GM19043 (cell line): ENCODE measurements around the gene USP33.
"Not testable (repeated sequence)": the region's sequence is repeated elsewhere in the genome, so short reads cannot be mapped to it uniquely, and the experiment has no call there.

ENCODE experiments used
- ATAC-seq: cut with Tn5 transposase; IDR thresholded peaks from one replicate; pipeline ENCODE4 v1.9.1; 2021; ENCODE audit warnings: low read depth; ENCODE audit not compliant: unreplicated experiment

The USP33 gene

GRCh38 chr1:77741316-77741715, 18.3 kb downstream of the USP33 start:
- no peak for ATAC-seq

GRCh38 chr1:77739235-77739634, 20.4 kb downstream of the USP33 start:
- no peak for ATAC-seq

GRCh38 chr1:77732090-77732489, 27.6 kb downstream of the USP33 start:
- ATAC-seq, result no peak

GRCh38 chr1:77725706-77726105, 33.9 kb downstream of the USP33 start:
- ATAC-seq, result no peak

- no peak for ATAC-seq
Observed at GRCh38 chr1:77718181-77718580, 41.5 kb downstream of the USP33 start.

GRCh38 chr1:77716065-77716464, 43.6 kb downstream of the USP33 start:
- ATAC-seq, result no peak

- ATAC-seq, result no peak
Observed at GRCh38 chr1:77709727-77710126, 49.9 kb downstream of the USP33 start.

GRCh38 chr1:77706321-77706720, 53.3 kb downstream of the USP33 start:
- ATAC-seq, result no peak

GRCh38 chr1:77704736-77705135, 54.9 kb downstream of the USP33 start:
- no peak for ATAC-seq

- not testable (repeated sequence) for ATAC-seq
Observed at GRCh38 chr1:77699673-77700072, 60.0 kb downstream of the USP33 start.

- no peak for ATAC-seq
Observed at GRCh38 chr1:77697441-77697840, 62.2 kb downstream of the USP33 start.

GRCh38 chr1:77688939-77689338, 70.7 kb downstream of the USP33 start:
- peak; percentile 46 for ATAC-seq

GRCh38 chr1:77687519-77687906, 72.1 kb downstream of the USP33 start:
- ATAC-seq, result no peak

- no peak for ATAC-seq
Observed at GRCh38 chr1:77686796-77687518, 72.7 kb downstream of the USP33 start.

GRCh38 chr1:77683160-77684148, 76.2 kb downstream of the USP33 start:
- ATAC-seq, result peak; percentile 64

GRCh38 chr1:77682460-77683159, 77.0 kb downstream of the USP33 start, which contains the start of gene ZZZ3:
TSS of gene ZZZ3 (minus strand) at chr1:77682658. CDS start at chr1:77633354, 49,304 bp downstream.
- peak; percentile 70 for ATAC-seq

GRCh38 chr1:77680173-77680572, 79.5 kb downstream of the USP33 start:
- no peak for ATAC-seq

GRCh38 chr1:77678660-77679610, 80.7 kb downstream of the USP33 start:
- no peak for ATAC-seq

GRCh38 chr1:77674807-77675206, 84.8 kb downstream of the USP33 start:
- ATAC-seq, result not testable (repeated sequence)
